ENCODE data around the gene SLC17A9. TPM values are rescaled to one million over a fixed set of nuclear protein-coding genes. Genes with fewer than 3 reads are reported as not detected.

SLC17A9 gene
- total RNA-seq, 4 donors from 2014 or later, result 0.31 to 3.9 (median 1.4) TPM

GRCh38 chr20:62976886-62977285 lies 24.4 kb downstream of the SLC17A9 start:
- H3K4me1 ChIP-seq, result peaks cover 6 to 20% (median 7%) of the 10 kb centered on the region in 3 donors
- H3K27me3 ChIP-seq, result peaks cover 0 to 100% (median 31%) of the 10 kb centered on the region in 4 donors
- no peak for DNase-seq
- no peak overlapping the region for H3K4me3 ChIP-seq
- no peaks in the 10 kb centered on the region for H3K9me3 ChIP-seq
- no peak overlapping the region for H3K27ac ChIP-seq
- intact Hi-C loops (cut with DNase I), result no loop called here
- TF ChIP-seq POLR2A (IDR thresholded peaks at IDR 0.05), result no peak
- TF ChIP-seq CTCF (IDR thresholded peaks at IDR 0.05), result no peak
- 77 to 80% methylated on average over 1 to 8 of the region's 16 CpGs for WGBS, 2 donors
- no peaks in the 10 kb centered on the region for H3K36me3 ChIP-seq

GRCh38 chr20:62977613-62978560 lies 25.4 kb downstream of the SLC17A9 start:
- H3K36me3 ChIP-seq, result no peaks in the 10 kb centered on the region
- no peak overlapping the region for H3K27ac ChIP-seq
- TF ChIP-seq CTCF (IDR thresholded peaks at IDR 0.05) (no peak), POLR2A (IDR thresholded peaks at IDR 0.05) (no peak)
- intact Hi-C loops (cut with DNase I), result no loop called here
- WGBS, 2 donors, result 42 to 63% methylated on average over 13 to 20 of the region's 38 CpGs
- H3K27me3 ChIP-seq, result peaks cover 0 to 100% (median 31%) of the 10 kb centered on the region in 4 donors
- H3K4me1 ChIP-seq, result peaks cover 1 to 14% (median 1%) of the 10 kb centered on the region in 3 donors
- no peaks in the 10 kb centered on the region for H3K9me3 ChIP-seq
- H3K4me3 ChIP-seq, result peak overlapping the region in 1 of 4 donors; percentile 35
- DNase-seq, result no peak

- no CpG with 5 or more reads among the region's 13 CpGs for WGBS, 2 donors
- Histone ChIP-seq H3K9me3 (no peaks in the 10 kb centered on the region), H3K27ac (no peak overlapping the region), H3K27me3 (peaks cover 0 to 100% (median 26%) of the 10 kb centered on the region in 4 donors), H3K4me3 (no peak overlapping the region), H3K36me3 (no peaks in the 10 kb centered on the region), H3K4me1 (peaks cover 0 to 8% (median 0%) of the 10 kb centered on the region in 3 donors)
- TF ChIP-seq CTCF (IDR thresholded peaks at IDR 0.05) (no peak), POLR2A (IDR thresholded peaks at IDR 0.05) (no peak)
- no peak for DNase-seq
- intact Hi-C loops (cut with DNase I), result no loop called here
Measured at GRCh38 chr20:62978561-62978943, 26.0 kb downstream of the SLC17A9 start.

- 75 to 77% methylated on average over 9 to 10 of the region's 14 CpGs for WGBS, 2 donors
- no peak for TF ChIP-seq CTCF (IDR thresholded peaks at IDR 0.05)
- no peak for TF ChIP-seq POLR2A (IDR thresholded peaks at IDR 0.05)
- Histone ChIP-seq H3K27me3 (peaks cover 0 to 100% (median 23%) of the 10 kb centered on the region in 4 donors), H3K4me1 (peaks cover 0 to 6% (median 0%) of the 10 kb centered on the region in 3 donors), H3K36me3 (no peaks in the 10 kb centered on the region), H3K27ac (no peak overlapping the region), H3K9me3 (no peaks in the 10 kb centered on the region), H3K4me3 (no peak overlapping the region)
- intact Hi-C loops (cut with DNase I), result no loop called here
- no peak for DNase-seq
Measured at GRCh38 chr20:62979310-62979709, 26.8 kb downstream of the SLC17A9 start.

- H3K4me3 ChIP-seq, result no peak overlapping the region
- TF ChIP-seq POLR2A (IDR thresholded peaks at IDR 0.05) (no peak), CTCF (IDR thresholded peaks at IDR 0.05) (no peak)
- H3K27ac ChIP-seq, result no peak overlapping the region
- peaks cover 0 to 100% (median 20%) of the 10 kb centered on the region in 4 donors for H3K27me3 ChIP-seq
- 0 to 20% methylated on average over 1 to 8 of the region's 19 CpGs for WGBS, 2 donors
- DNase-seq, result no peak
- no peaks in the 10 kb centered on the region for H3K36me3 ChIP-seq
- peaks cover 0 to 4% (median 0%) of the 10 kb centered on the region in 3 donors for H3K4me1 ChIP-seq
- intact Hi-C loops (cut with DNase I), result no loop called here
- no peaks in the 10 kb centered on the region for H3K9me3 ChIP-seq
Measured at GRCh38 chr20:62979876-62980373, 27.4 kb downstream of the SLC17A9 start.

Data from esophagus squamous epithelium (tissue), 5 donors.